Stimulated activated CD4-positive, alpha-beta T cell treated with anti-CD3 and anti-CD28 coated beads, Interleukin-4, amount 100 ng/mL, for 4 hours (primary cell): ENCODE measurements around the gene S100A1.
"Not testable (repeated sequence)": the region's sequence is repeated elsewhere in the genome, so short reads cannot be mapped to it uniquely, and the experiment has no call there.

Source experiments
- DNase-seq, 2 experiments: peaks; one replicate each; pipeline ENCODE4 v3.0.0-alpha.2; 2020

S100A1 gene

DNA sequence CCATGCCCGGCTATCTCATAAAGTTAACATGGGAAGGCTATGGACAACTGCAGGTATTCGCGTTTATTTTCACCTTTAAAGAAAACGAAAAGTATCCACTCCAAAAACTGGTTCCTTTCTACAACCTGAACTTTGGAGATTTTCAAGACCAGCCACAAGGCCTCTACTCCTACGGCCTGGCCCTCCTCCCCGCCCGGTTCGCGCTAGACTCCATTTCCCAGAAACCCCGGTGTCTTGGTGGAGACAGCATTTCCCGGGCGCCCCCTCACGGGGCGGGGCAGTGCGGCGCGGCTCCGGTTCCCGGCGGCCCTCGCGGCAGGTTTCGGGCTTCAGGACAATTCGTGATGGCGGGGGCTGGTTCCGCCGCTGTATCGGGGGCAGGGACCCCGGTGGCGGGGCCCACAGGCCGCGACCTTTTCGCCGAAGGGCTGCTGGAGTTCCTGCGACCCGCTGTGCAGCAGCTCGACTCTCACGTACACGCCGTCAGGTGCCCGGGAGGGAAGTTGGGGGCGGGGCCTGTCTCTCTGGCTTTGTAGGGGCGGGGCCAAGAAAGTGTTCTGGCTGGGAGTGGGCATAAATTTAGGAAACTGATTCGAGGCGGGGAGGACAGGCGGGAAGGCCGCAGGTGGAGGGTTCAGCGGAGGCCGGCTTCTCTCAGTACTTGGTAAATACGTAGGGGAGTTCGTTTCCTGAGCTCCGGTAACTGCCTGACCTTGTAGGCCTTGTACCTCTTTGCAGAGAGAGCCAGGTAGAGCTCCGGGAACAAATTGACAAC, 30.4 kb downstream of the S100A1 start, which contains the start of gene SNAPIN:
TSS of gene SNAPIN (plus strand) at position 304 of the 775 bp plus-strand sequence. CDS start at position 345, 41 bp downstream.
- DNase-seq, result peak; percentile 89

DNA sequence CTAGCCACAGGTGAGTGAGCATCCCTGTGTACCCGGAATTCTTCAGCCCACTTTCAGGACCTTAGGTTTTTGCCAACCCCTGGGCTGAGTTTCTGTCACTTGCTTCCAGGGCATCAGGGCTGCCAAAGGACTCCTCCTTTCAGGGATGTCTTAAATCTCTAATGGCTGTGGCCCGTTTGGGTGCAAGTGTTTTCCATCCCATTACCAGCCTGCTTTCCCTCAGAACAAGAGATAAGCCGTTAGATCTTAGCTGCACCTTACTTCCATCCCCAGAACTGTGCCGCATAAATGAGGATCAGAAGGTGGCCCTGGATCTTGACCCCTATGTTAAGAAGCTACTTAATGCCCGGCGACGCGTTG, 30.9 kb downstream of the S100A1 start:
- DNase-seq, result no peak

DNA sequence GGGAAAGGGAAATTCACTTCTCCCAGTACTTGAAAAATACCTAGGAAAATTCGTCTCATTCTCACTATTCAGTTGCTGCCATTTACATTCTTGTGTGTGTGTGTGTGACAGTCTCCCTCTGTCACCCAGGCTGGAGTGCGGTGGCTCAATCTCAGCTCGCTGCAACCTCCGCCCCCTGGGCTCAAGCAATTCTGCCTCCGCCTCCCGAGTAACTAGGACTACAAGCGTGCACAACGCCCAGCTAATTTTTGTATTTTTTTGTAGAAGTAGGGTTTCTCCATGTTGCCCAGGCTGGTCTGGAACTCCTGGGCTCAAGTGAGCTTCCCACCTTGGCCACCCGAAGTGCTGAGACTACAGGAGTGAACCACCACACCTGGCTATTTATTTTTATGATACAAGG, 31.4 kb downstream of the S100A1 start:
- no peak for DNase-seq

DNA sequence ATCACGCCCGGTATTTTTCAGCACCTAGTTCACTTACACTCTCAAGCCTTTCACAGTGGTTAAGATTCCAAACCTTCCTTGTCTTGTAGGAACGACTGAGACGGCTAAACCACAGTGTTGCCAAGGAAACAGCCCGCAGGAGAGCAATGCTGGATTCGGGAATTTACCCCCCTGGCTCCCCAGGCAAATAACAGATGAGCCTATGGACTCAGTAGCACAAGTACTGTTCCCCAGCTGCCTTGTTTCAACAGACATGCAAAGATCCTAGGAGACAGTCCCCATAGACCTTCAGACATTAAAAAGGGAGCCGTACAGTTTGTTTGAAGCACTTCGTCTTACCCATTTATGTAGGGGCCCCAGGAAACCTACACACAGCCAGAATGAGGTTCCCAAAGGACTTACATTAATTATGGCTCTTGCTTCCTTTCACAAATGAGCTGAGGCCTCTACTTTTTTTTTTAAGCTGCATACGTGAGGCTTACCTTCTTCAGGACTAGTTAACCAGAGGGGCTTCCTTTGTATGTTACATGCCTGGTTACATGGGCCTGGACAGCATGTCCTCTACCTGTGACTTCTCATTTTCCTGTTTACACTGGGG, 33.0 kb downstream of the S100A1 start:
- DNase-seq, result no peak

DNA sequence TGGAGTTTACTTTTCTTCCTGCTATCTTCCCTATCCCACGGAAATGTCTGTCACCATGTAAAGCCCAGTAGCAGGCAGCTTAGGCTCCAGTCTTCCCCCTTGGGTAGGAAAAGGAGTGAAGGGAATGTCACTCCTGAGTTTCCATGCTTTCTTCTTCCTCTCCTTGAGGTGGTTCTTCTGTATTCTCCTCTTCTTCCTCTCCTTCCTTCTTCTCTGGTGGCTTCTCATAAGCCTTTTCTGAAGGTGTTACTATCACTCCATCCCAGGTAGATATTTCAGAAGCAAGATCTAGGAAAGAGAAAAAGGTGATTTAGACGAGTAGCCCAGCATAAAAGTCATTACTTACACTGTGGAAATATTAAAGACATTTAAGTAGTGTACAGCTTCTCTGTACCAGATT, 34.0 kb downstream of the S100A1 start:
- DNase-seq, result no peak

DNA sequence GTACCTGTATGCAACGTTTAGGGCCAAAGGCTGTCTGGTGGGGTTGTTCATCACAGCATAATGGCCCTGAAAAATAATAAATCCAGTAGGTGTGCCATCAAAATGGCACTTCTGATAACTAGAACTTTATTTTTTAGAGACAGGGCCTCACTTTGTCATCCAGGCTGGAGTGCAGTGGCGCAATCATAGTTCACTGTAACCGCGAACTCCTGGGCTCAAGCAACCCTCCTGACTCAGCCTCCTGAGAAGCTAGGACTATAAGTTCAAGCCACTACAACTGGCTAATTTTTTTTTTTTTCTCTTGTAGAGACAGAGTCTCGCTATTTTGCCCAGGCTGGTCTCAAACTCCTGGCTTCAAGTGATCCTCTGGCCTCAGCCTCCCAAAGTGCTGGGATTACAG, 35.0 kb downstream of the S100A1 start:
- DNase-seq, result no peak

DNA sequence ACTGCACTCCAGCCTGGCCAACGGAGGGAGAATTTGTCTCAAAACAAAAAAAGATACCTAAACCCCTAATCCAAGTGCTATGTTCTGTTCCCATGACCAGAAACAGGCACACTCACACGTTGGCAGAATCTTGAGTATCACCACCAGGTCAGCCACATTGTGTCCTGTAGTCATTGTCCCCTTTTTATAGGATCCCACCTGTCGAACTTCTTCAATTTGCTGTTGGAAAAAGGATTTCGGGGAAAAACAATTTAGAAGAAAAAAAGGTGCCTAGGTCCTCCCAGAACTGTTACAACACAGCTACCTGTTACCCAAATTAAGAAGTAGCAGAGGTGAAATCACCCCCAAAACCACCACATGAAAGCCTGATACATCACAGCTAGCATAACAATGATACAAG, 39.2 kb downstream of the S100A1 start:
- DNase-seq, result no peak

DNA sequence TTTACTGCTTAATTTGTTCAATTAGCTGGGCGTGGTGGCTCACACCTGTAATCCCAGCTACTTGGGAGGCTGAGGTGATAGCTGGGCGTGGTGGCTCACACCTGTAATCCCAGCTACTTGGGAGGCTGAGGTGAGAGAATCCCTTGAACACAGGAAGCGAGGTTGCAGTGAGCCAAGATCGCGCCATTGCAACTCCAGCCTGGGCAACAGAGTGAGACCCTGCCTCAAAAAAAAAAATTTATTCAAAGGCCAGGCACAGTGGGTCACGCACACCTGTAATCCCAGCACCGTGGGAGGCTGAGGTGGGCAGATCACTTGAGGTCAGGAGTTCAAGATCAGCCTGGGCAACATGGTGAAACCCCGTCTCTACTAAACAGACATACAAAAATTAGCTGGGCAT, 40.4 kb downstream of the S100A1 start:
- DNase-seq, result not testable (repeated sequence)

DNA sequence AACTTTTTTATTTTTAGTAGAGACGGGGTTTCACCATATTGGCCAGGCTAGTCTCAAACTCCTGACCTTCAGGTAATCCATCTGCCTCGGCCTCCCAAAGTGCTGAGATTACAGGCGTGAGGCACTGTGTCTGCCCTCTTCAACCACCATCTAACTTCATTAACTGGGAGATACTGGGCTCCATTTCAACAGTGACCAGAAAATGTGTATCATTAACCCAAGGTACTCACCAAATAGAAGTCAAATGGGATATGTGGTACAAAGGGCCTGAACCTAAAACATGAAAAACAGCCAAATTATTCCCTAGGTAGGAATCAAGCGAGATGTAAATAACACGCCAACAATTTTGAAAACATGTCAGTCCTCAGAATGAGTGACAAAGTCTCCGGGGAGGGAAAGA, 41.4 kb downstream of the S100A1 start:
- no peak for DNase-seq

DNA sequence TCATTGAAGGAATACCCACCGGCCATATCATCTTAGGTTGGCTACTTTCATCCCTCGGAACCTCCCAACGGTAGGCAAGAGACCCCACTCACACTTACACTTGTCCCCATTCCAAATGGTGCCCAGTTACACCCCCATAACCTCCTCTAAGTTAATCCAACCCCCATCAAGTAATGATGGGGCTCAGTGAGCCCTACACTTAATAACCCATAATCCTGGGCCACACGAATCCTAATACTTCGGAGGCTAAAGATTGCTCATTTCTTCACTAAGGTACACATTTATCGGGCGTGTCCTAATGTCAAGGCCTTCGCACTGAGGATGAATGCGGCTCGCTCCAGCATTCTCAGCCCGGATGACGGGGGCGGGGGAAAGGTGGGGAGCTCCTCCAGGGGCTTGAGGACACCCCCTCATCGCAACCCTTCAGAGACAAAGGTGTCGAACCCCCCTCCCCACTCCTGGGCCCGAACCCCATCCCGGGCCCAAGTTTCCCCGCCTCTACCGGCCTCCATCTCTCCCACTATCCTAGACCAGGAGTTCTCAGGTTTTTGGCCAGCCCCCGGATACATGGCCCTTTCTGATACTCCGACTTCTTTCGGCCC, 42.1 kb downstream of the S100A1 start:
- DNase-seq, result peak in 1 of 2 experiments; percentile 30

DNA sequence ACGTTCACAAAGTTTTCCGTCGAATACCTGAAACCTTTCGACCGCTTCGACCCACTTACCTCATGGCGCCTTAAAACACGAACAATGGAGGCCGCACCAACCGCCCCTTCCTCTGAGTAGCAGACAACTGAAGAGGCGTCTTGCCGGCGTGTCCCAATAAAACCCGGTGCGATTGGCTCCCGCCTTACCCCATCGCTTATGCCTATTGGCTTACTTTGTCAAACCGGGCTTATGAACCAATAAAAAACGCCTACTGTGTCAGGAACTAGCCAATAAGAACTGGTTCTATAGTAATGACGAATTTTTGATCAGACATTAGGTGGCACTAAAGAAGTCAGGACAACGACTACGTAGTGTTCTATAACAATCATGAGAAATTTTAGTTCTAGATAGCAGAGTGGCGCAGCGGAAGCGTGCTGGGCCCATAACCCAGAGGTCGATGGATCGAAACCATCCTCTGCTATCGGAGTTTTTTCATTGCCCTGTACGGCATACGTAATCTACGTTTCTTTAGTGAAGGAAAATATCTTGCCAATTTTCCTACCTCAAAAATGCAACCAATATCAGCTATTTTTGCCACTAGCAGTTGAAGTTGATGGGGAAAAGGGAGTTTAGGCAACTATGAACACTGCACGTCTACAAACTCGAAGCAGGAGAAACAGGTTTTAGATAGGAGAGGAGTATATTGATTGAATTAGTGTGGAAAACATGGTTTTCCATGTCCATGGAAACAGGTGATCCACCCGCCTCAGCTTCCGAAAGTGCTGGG, 42.8 kb downstream of the S100A1 start, which contains the start of gene ILF2:
TSS of gene ILF2 (minus strand) at position 135 of the 769 bp plus-strand sequence. CDS start at position 64, 71 bp downstream.
- DNase-seq, result peak; percentile 94 to 97

DNA sequence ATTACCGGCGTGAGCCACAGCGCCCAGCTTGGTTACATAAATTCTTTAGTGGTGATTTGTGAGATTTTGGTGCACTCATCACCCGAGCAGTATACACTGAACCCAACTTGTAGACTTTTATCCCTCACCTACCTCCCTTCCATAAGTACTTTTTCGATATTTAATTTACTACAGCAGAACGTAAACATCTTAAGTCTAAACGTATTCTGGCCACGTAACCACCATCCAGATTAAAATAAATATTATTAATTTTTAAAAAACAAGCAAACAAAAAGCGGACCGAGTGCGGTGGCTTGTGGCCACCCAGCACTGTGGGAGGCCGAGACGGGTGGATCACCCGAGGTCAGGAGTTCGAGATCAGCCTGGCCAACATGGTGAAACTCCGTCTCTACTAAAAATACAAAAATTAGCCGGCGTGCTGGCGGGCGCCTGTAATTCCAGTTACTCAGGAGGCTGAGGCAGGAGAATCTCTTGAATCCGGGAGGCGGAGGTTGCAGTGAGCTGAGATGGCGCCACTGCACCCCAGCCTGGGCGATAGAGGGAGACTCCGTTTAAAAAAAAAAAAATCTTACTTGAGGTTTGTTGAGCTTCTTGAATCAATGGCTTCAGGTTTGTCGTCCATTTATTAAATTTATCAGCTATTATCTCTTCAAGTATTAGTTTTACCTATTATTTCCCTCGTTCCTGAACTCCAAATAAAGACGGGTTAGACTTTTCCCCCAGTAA, 43.6 kb downstream of the S100A1 start:
- peak; percentile 34 to 48 for DNase-seq

DNA sequence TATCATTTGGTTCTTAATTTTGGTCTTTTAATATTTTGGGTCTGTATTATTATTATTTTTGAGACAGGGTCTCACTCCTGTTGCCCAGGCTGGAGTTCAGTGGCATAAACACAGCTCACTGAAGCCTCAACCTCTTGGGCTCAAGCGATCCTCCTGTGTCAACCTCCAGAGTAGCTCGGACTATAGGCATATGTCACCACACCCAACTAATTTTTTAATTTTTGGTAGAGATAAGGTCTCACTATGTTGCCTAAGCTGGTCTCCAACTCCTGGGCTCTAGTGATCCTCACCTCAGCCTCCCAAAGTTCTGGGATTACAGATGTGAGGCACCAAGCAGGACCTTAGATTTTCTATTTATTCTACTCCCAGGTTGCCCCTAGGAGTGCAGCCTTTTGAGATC, 45.3 kb downstream of the S100A1 start:
- no peak for DNase-seq

DNA sequence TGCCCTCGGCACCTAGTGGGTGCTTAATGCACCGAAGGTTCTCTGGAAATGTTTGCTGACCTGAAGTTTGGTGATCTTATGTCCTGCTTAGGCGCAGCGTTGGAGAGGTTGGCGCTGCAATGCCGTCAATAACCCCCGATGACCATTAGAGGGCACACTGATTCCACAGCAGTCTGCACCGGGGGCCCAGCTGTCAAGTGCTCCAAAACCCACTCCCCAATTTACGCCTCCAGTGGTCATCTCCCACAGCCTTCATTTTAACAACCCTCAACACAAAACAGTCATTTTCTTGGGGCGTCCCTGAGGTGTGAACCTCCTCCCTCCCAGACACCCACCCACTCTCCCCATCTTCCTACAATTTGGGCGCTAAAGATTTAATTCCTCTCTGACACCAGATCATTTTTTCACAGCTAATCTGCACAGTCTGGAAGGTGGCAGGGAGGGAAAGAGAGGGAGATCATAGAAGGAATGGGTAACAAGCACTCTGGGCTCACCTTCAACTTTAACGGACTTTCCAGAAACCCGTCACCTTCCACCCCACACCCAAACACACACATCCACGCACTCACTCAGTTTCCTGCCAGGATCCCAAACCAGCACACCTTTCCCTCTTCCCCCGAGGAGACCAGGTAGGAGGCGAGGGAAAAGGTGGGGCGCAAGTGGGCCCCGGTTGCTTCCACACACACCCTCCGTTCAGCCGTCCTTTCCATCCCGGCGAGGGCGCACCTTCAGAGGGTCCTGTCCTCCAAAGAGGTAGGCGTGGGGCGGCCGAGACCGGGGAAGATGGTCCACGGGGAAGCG, 49.7 kb downstream of the S100A1 start:
- DNase-seq, result peak; percentile 26 to 42

DNA sequence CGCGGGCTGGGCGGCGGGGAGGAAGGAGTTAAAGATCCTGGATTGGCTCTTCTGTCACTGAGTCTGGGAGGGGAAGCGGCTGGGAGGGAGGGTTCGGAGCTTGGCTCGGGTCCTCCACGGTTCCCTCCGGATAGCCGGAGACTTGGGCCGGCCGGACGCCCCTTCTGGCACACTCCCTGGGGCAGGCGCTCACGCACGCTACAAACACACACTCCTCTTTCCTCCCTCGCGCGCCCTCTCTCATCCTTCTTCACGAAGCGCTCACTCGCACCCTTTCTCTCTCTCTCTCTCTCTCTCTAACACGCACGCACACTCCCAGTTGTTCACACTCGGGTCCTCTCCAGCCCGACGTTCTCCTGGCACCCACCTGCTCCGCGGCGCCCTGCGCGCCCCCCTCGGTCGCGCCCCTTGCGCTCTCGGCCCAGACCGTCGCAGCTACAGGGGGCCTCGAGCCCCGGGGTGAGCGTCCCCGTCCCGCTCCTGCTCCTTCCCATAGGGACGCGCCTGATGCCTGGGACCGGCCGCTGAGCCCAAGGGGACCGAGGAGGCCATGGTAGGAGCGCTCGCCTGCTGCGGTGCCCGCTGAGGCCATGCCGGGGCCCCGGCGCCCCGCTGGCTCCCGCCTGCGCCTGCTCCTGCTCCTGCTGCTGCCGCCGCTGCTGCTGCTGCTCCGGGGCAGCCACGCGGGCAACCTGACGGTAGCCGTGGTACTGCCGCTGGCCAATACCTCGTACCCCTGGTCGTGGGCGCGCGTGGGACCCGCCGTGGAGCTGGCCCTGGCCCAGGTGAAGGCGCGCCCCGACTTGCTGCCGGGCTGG, 50.5 kb downstream of the S100A1 start, which contains the start of gene NPR1:
TSS of gene NPR1 (plus strand) at position 170 of the 818 bp plus-strand sequence. CDS start at position 591, 421 bp downstream.
- peak in 1 of 2 experiments; percentile 26 for DNase-seq

DNA sequence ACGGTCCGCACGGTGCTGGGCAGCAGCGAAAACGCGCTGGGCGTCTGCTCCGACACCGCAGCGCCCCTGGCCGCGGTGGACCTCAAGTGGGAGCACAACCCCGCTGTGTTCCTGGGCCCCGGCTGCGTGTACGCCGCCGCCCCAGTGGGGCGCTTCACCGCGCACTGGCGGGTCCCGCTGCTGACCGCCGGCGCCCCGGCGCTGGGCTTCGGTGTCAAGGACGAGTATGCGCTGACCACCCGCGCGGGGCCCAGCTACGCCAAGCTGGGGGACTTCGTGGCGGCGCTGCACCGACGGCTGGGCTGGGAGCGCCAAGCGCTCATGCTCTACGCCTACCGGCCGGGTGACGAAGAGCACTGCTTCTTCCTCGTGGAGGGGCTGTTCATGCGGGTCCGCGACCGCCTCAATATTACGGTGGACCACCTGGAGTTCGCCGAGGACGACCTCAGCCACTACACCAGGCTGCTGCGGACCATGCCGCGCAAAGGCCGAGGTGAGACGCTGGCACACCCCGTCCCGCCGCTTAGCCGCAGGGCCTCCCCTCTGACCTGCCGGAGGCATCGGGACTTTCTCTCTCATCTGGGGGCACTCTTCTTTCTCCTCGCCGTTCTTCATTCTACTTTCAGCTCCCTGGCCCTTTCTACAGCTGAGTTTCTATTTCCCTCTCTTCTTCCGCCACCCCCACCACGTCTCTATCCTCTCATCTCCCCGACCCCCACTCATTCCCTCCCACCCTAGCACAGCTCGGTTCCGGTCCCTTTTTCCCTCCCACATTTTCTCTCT, 51.3 kb downstream of the S100A1 start:
- DNase-seq, result peak; percentile 30 to 34

DNA sequence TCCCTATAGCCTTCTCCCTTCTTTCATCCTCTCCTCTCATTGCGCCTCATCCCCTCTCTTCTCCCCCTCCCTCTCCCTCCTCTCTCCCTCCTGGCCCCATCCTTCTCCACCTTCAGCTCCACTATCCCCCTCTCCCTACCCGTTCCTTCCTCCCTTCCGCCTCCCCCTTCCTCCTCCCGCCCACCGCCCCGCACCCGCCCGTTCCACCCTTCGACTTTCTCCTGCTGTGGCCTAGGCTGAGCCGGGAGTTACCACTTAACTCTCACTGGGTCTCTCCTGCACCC, 51.8 kb downstream of the S100A1 start:
- no peak for DNase-seq
